ENCODE results near the gene SLC4A2. TPM values are rescaled to one million over a fixed set of nuclear protein-coding genes. Genes with fewer than 3 reads are reported as not detected.
A peak's percentile ranks its signal among the peaks of the same experiment; 100 is the strongest.
"Not testable (repeated sequence)": the region's sequence is repeated elsewhere in the genome, so short reads cannot be mapped to it uniquely, and the experiment has no call there.

SLC4A2 gene
- total RNA-seq, 1 experiment from 2014 or later = 286 TPM

GRCh38 chr7:151018421-151019129, 40.8 kb upstream of the SLC4A2 start:
- in situ Hi-C loops (cut with HindIII; ENCODE audit: low pct_unique_long_range_greater_than_20kb, low sequenced_read_pairs) = no loop called here

GRCh38 chr7:151019130-151019447, 40.3 kb upstream of the SLC4A2 start:
- in situ Hi-C loops (cut with HindIII; ENCODE audit: low pct_unique_long_range_greater_than_20kb, low sequenced_read_pairs) = no loop called here
- no peak for DNase-seq (ENCODE audit: low read depth, low spot score)

More at GRCh38 chr7:151018421-151019129, 40.8 kb upstream of the SLC4A2 start:
- no peak for DNase-seq (ENCODE audit: low read depth, low spot score)

- in situ Hi-C loops (cut with HindIII; ENCODE audit: low pct_unique_long_range_greater_than_20kb, low sequenced_read_pairs) = no loop called here
Observed at GRCh38 chr7:151020231-151020630, 39.2 kb upstream of the SLC4A2 start.

DNA sequence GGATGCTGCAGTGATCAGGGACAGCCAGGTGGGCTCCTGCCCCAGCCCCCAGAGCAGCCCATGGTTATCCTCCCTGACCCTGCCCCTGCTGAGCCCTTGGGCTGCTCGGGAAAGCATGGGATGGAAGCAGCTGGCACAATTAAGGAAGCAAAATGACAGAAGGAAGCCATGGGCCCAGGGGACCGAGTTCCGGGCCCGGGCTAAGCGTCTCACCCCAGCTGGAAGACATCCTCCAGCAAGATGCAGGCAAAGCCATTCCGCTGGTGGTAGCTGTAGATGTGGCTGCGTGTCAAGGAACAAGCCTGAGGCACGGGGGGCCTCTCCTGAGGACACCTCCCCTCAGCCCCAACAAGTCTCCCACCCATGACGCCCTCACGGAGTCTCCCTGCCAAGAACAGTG, 36.2 kb upstream of the SLC4A2 start:
- DNase-seq (ENCODE audit: low read depth, low spot score) = no peak
- in situ Hi-C loops (cut with HindIII; ENCODE audit: low pct_unique_long_range_greater_than_20kb, low sequenced_read_pairs) = no loop called here

More at GRCh38 chr7:151020231-151020630, 39.2 kb upstream of the SLC4A2 start:
- DNase-seq (ENCODE audit: low read depth, low spot score) = no peak

- no peak for DNase-seq (ENCODE audit: low read depth, low spot score)
- in situ Hi-C loops (cut with HindIII; ENCODE audit: low pct_unique_long_range_greater_than_20kb, low sequenced_read_pairs) = no loop called here
Observed at GRCh38 chr7:151024435-151025056, 34.8 kb upstream of the SLC4A2 start, which contains the start of gene ATG9B. TSS of gene ATG9B (minus strand) at chr7:151024494. CDS start at chr7:151024423, 71 bp downstream.

DNA sequence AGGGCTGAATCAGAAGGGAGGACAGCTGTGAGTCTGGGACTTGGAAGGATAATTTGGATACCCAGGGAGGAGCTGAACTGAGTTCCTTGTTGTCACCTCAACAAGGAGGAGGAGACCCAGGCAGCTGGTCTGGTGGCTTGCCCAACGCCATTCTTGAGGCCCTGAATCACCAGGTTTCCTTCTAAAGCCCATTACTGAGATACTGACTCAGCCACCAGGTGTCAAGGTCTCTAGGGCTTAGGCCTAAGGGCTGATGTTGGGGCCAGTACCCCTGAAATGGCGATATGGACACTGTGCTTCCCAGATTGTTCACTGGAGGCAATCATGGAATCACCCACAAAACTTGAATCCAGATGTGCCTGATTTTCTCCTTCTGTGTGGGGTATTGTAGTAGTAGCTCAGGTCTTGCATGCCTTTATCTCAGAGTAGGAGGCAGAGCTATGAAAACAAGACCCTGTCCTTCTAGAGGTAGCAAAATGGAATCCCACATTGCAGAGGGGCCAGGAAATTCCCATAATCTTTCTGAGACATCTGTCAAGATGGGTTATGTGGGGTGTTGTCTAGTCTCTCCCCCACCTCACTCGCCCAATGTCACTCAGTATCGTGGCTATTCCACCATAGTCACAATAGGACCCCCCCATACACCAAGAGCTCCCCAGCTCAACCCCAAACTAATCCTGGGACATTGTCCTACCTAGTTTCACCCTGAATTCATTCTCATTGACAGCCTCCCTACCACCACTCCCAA, 33.3 kb upstream of the SLC4A2 start:
- in situ Hi-C loops (cut with HindIII; ENCODE audit: low pct_unique_long_range_greater_than_20kb, low sequenced_read_pairs) = no loop called here
- DNase-seq (ENCODE audit: low read depth, low spot score) = no peak

GRCh38 chr7:151026771-151027727, 32.3 kb upstream of the SLC4A2 start:
- in situ Hi-C loops (cut with HindIII; ENCODE audit: low pct_unique_long_range_greater_than_20kb, low sequenced_read_pairs); DNase-seq (ENCODE audit: low read depth, low spot score): not testable (repeated sequence)

- in situ Hi-C loops (cut with HindIII; ENCODE audit: low pct_unique_long_range_greater_than_20kb, low sequenced_read_pairs); DNase-seq (ENCODE audit: low read depth, low spot score): not testable (repeated sequence)
Observed at GRCh38 chr7:151027728-151028130, 31.7 kb upstream of the SLC4A2 start.

DNA sequence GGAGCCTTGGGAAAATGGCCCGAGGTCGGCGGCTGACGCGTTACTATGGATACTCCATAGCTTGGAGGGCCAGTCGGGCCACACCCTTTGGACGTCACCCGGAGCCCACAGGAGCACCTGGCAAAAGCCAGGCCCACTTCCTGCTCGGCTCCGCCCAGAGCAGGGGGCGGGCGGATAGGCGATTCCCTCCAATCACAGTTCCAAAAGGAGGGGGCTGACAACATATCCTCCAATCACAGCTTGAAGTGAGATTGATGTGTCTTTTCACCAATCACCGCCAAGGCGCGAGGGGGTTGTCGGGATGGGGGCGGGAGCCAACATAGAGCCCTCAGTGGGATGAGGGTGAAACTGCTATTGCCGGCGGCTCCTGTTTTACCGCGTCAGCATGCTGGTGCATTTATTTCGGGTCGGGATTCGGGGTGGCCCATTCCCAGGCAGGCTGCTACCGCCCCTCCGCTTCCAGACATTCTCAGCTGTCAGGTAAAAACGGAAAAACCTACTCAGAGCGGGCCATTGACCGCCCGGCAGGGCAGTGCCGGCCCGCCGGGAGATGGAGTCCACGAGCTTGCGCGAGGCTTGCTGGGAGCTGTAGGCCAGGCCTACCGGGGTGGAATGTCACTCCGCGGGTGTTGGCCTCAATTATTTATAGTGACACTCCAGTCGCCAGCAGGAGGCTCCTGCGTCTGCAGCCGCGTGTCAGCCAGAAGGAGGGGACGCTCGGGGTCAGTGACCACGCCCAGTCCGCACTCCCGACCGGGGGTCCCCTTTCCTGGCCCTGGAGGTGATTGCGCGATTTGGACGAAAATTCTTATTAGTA, 31.1 kb upstream of the SLC4A2 start, which contains the start of gene ABCB8:
TSS of gene ABCB8 (plus strand) at position 320 of the 817 bp plus-strand sequence. CDS start at position 386, 66 bp downstream.
- DNase-seq (ENCODE audit: low read depth, low spot score) = peak; percentile 100
- in situ Hi-C loops (cut with HindIII; ENCODE audit: low pct_unique_long_range_greater_than_20kb, low sequenced_read_pairs) = no loop called here

- no peak for DNase-seq (ENCODE audit: low read depth, low spot score)
- in situ Hi-C loops (cut with HindIII; ENCODE audit: low pct_unique_long_range_greater_than_20kb, low sequenced_read_pairs) = no loop called here
Observed at GRCh38 chr7:151028948-151029501, 30.4 kb upstream of the SLC4A2 start.

DNA sequence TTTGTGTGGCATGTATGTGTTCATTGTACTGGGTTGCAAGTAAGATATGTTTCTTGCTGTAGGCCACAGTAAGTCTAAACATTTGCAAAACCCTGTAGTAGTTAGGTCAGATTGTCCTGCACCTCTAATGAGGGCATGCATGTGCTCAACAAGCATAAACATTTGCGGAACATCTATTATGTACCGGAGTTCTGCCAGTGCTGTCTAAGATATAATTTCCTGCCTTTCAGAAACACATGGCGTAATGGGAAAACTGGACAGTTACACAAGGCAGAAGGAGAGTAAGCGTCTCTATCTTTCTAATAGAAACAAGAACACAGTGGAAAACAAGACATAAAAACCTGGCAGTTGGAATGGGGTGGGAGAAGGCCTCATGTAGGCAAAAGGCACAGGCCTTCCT, 28.4 kb upstream of the SLC4A2 start:
- DNase-seq (ENCODE audit: low read depth, low spot score) = no peak
- in situ Hi-C loops (cut with HindIII; ENCODE audit: low pct_unique_long_range_greater_than_20kb, low sequenced_read_pairs) = no loop called here

DNA sequence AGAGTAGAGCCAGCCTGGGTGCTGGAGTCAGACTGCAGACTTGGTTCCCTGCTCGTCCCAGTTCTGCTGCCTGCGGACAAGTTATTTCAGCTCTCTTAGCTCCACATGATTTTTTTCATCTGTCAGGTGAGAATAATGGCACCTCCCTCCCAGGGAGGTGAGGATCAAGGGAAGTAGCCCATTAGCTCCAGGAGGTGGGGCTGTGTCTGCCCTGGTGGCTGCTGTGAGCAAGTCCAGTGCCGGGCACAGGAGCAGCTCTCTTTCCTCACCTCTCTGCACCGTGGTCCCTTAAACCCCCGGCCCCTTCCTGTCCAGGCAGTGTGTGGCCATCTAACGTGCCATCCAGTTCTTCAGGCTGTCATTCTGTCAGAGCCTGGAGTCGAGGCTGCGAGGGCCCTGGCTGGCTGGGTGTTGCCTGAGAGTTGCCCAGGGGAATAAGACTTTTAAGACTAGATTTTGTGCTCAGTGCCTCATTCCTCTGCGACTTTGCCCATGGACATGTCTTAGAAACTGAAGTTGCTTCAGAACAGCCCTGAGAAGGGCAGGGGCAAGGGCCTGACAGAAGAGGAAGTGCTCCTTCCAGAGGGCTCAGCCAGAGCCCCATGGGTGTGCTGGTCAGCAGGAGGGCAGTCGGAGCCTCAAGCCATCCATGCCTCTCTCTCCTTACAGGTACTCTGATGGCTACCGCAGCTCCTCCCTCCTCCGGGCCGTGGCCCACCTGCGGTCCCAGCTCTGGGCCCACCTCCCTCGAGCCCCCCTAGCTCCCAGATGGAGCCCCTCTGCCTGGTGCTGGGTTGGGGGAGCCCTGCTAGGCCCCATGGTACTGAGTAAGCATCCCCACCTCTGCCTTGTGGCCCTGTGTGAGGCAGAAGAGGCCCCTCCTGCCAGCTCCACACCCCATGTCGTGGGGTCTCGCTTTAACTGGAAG, 26.2 kb upstream of the SLC4A2 start:
- DNase-seq (ENCODE audit: low read depth, low spot score) = no peak
- in situ Hi-C loops (cut with HindIII; ENCODE audit: low pct_unique_long_range_greater_than_20kb, low sequenced_read_pairs) = no loop called here

GRCh38 chr7:151033864-151034249, 25.5 kb upstream of the SLC4A2 start:
- no peak for DNase-seq (ENCODE audit: low read depth, low spot score)
- in situ Hi-C loops (cut with HindIII; ENCODE audit: low pct_unique_long_range_greater_than_20kb, low sequenced_read_pairs) = no loop called here

GRCh38 chr7:151034312-151035025, 24.9 kb upstream of the SLC4A2 start:
- DNase-seq (ENCODE audit: low read depth, low spot score) = no peak
- in situ Hi-C loops (cut with HindIII; ENCODE audit: low pct_unique_long_range_greater_than_20kb, low sequenced_read_pairs) = no loop called here
